Esophagus muscularis mucosa (tissue), 4 donors: ENCODE measurements around the gene ABCC8. TPM values are rescaled to one million over a fixed set of nuclear protein-coding genes. Genes with fewer than 3 reads are reported as not detected.

Experiments
- DNase-seq: peaks from one replicate; pipeline ENCODE4 v3.0.0-alpha.2; 2017; ENCODE audit errors: extremely low spot score
- H3K27ac ChIP-seq, 4 donors: fragments of 200-600 bp; sonication (generic); replicated peaks in 1 of 4; 1 replicate in 3 of 4; 2 replicates in 1 of 4; pipeline ENCODE4 v1.5.1; 2016 to 2019; ENCODE audit warnings: mild to moderate bottlenecking in 1 of 4
- H3K27me3 ChIP-seq, 4 donors: fragments of 200-600 bp; sonication (generic); one replicate each; pipeline versions ENCODE4 v1.5.1 to v1.6.0; 2016 to 2019
- H3K36me3 ChIP-seq, 4 donors: fragments of 200-600 bp; sonication (generic); one replicate each; pipeline ENCODE4 v1.5.1; 2016 to 2019
- H3K4me1 ChIP-seq, 4 donors: fragments of 200-600 bp; sonication (generic); one replicate each; pipeline ENCODE4 v1.5.1; 2016 to 2019
- H3K4me3 ChIP-seq, 4 donors: fragments of 200-600 bp; sonication (generic); 1 replicate in 2 of 4; 2 replicates in 2 of 4; pipeline ENCODE4 v1.5.1; 2016 to 2019; ENCODE audit warnings: mild to moderate bottlenecking in 4 of 4, moderate library complexity in 1 of 4
- H3K9me3 ChIP-seq, 4 donors: fragments of 200-600 bp; sonication (generic); 1 replicate in 3 of 4; 2 replicates in 1 of 4; pipeline ENCODE4 v1.5.1; 2016 to 2019
- CTCF ChIP-seq, 3 experiments: fragments of 200-600 bp in 2 of 3; fragments of 450-650 bp in 1 of 3; sonication (generic) in 2 of 3; IDR thresholded peaks; one replicate each; pipeline ENCODE4 v1.5.1; 2017 to 2019; ENCODE audit warnings: antibody characterized with exemption in 3 of 3, mild to moderate bottlenecking in 2 of 3, moderate library complexity in 1 of 3
- EP300 ChIP-seq: sonication (generic); formaldehyde crosslinking; IDR thresholded peaks from one replicate; pipeline ENCODE4 v1.6.1; 2017; ENCODE audit warnings: antibody characterized with exemption
- POLR2A ChIP-seq: fragments of 450-650 bp; IDR thresholded peaks from one replicate; pipeline ENCODE4 v1.6.1; 2017; ENCODE audit warnings: antibody characterized with exemption, moderate library complexity, mild to moderate bottlenecking, low read depth
- POLR2AphosphoS5 ChIP-seq, 2 donors: sonication (generic); formaldehyde crosslinking; IDR thresholded peaks; one replicate each; pipeline ENCODE4 v1.6.1; 2017; ENCODE audit warnings: antibody characterized with exemption in 2 of 2
- WGBS: methylation state at CpG from one replicate; pipeline ENCODE4 v1.1.5; 2018; 5-methylcytosine and 5-hydroxymethylcytosine counted together
- intact Hi-C: fragments of 100-400 bp; cut with DNase I; formaldehyde crosslinking; loops from one replicate; pipeline ENCODE4 v1.15.1; 2023
- total RNA-seq, 4 donors: library from RNA; depleted of rRNA; stranded (reverse); fragments of >200 nt; gene quantifications; one replicate each; pipeline versions ENCODE4 v1.1.0 to v1.2.1, GENCODE V29; 2016

ABCC8 gene
- total RNA-seq, 4 donors from 2014 or later: 0.63 to 2.5 (median 1.7) TPM

DNA sequence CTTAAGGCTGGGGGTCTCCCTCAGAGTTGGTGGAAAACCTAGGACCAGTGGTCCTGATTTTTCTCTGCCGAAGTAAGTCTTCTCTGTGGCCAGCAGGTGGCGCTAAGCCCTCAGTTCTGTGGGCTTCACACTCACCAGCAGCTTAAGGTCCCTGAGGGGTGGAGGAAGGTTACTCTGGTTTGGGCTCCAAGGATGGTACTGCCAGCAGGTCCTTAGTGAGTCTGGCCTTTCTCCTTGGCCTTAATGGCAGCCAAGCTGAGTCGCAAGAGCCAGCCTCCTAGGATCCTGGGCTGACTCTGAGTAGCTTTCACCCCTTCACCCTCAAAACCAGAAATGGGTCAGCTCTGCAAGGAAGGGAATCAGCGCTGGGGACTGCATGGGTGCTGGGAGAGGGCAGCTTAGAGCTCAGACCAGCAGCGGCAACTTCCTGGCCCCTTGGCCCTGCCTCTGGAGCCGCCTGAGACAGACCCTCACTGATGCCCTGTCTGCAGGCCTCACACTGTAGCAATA lies 92.6 kb downstream of the ABCC8 start:
- WGBS: 29% methylated on average over 4 of the region's 6 CpGs
- no peak for TF ChIP-seq POLR2A
- no peak for TF ChIP-seq POLR2AphosphoS5 (IDR thresholded peaks at IDR 0.05)
- no peak for TF ChIP-seq EP300
- peak; percentile 83 to 93 (median 86) for TF ChIP-seq CTCF (IDR thresholded peaks at IDR 0.05)
- Histone ChIP-seq H3K4me3 (no peak overlapping the region), H3K27ac (no peak overlapping the region), H3K27me3 (peaks cover 0 to 8% (median 0%) of the 10 kb centered on the region in 4 donors), H3K36me3 (peaks cover 0 to 8% (median 0%) of the 10 kb centered on the region in 4 donors), H3K4me1 (peaks cover 6 to 21% (median 17%) of the 10 kb centered on the region in 4 donors), H3K9me3 (no peaks in the 10 kb centered on the region)
- DNase-seq: no peak
- intact Hi-C loops: loop anchor here (1.0 to 2.0 kb wide), 2 partner anchors 120 to 145 kb away; no protein-coding TSS in a partner anchor

DNA sequence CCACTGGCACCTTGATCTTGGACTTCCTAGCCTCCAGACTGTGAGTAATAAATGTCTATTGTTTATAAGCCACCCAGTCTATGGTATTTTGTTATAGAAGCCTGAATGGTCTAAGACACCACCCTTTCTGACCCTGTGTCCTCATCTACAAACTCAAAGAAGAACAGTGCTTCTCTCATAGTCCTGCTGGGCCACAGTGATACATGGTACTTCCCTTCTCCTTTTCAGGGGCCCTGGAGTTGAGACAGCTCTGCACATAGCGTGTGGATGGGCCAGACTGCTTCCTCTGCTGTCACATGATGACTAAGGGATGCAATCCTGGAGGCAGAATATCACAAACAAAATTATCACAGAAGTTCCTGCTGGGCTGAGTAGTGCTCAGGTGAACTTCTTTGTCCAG lies 93.2 kb downstream of the ABCC8 start:
- Histone ChIP-seq H3K9me3 (no peaks in the 10 kb centered on the region), H3K4me3 (no peak overlapping the region), H3K36me3 (peaks cover 0 to 14% (median 0%) of the 10 kb centered on the region in 4 donors), H3K27ac (no peak overlapping the region), H3K4me1 (peaks cover 4 to 16% (median 13%) of the 10 kb centered on the region in 4 donors), H3K27me3 (peaks cover 0 to 8% (median 0%) of the 10 kb centered on the region in 4 donors)
- intact Hi-C loops: no loop called here
- no peak for TF ChIP-seq POLR2A
- no peak for TF ChIP-seq EP300
- no peak for TF ChIP-seq POLR2AphosphoS5 (IDR thresholded peaks at IDR 0.05)
- no peak for TF ChIP-seq CTCF (IDR thresholded peaks at IDR 0.05)
- WGBS: 67% methylated on average over 1 of the region's 1 CpG
- DNase-seq: no peak

DNA sequence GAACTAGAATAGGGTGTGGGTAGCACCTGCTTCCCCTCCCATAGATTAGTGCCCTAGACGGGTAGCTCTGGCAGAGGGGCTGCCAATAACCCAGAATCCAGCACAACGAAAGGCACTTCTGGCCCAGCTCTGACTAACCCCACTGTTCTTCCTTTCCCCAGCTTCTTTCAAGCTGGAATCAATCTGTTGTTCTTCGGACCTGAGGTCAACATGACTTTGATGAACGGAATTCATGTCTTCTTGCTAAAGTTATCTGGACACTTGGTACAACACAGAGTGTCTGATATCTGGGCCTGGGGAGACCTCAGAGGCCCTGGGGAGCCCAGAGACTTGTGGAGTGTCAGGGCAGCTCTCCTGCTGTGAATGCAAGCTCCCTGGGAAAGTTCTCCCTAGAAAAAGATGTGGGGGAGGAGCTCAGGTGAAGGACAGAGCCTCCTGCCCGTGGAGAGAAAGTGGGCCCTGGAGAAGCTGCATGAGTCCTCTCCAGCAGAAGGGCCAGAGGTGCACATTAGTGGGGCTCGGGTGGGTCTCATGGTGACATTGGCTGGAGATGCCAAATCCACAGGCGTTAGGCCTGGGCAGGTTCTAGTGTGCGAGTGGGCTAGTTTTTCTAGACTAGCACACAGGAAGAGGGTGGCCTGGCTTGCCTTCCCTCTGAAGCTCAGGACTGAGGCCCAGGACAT lies 94.5 kb downstream of the ABCC8 start:
- Histone ChIP-seq H3K27me3 (no peaks in the 10 kb centered on the region), H3K9me3 (no peaks in the 10 kb centered on the region), H3K27ac (no peak overlapping the region), H3K4me3 (no peak overlapping the region), H3K4me1 (peaks cover 3 to 14% (median 10%) of the 10 kb centered on the region in 4 donors), H3K36me3 (peaks cover 0 to 24% (median 3%) of the 10 kb centered on the region in 4 donors)
- intact Hi-C loops: no loop called here
- TF ChIP-seq POLR2AphosphoS5 (IDR thresholded peaks at IDR 0.05) (no peak), CTCF (IDR thresholded peaks at IDR 0.05) (no peak), POLR2A (no peak), EP300 (no peak)
- no peak for DNase-seq
- WGBS: 74% methylated on average over 8 of the region's 8 CpGs

GRCh38 chr11:17381156-17381555 lies 95.5 kb downstream of the ABCC8 start:
- Histone ChIP-seq H3K27me3 (no peaks in the 10 kb centered on the region), H3K4me3 (no peak overlapping the region), H3K4me1 (peaks cover 3 to 5% (median 5%) of the 10 kb centered on the region in 4 donors), H3K27ac (no peak overlapping the region), H3K9me3 (no peaks in the 10 kb centered on the region), H3K36me3 (peaks cover 0 to 32% (median 3%) of the 10 kb centered on the region in 4 donors)
- WGBS: 78% methylated on average over 4 of the region's 4 CpGs
- DNase-seq: no peak
- intact Hi-C loops: no loop called here
- TF ChIP-seq POLR2AphosphoS5 (IDR thresholded peaks at IDR 0.05) (no peak), CTCF (IDR thresholded peaks at IDR 0.05) (no peak), POLR2A (no peak), EP300 (no peak)
